C4-2B (cell line): ENCODE data around the gene FAM20A.

Experiments
- ZFX ChIP-seq: fragments of 450-650 bp; IDR thresholded peaks from 2 replicates; pipeline ENCODE4 v1.6.1; 2017
- TF ChIP-seq, protein P1 (sequence below): fragments of 450-650 bp; conservative IDR thresholded peaks from 2 replicates; pipeline ENCODE4 v1.5.1; 2017; ENCODE audit warnings: mild to moderate bottlenecking

DNA sequence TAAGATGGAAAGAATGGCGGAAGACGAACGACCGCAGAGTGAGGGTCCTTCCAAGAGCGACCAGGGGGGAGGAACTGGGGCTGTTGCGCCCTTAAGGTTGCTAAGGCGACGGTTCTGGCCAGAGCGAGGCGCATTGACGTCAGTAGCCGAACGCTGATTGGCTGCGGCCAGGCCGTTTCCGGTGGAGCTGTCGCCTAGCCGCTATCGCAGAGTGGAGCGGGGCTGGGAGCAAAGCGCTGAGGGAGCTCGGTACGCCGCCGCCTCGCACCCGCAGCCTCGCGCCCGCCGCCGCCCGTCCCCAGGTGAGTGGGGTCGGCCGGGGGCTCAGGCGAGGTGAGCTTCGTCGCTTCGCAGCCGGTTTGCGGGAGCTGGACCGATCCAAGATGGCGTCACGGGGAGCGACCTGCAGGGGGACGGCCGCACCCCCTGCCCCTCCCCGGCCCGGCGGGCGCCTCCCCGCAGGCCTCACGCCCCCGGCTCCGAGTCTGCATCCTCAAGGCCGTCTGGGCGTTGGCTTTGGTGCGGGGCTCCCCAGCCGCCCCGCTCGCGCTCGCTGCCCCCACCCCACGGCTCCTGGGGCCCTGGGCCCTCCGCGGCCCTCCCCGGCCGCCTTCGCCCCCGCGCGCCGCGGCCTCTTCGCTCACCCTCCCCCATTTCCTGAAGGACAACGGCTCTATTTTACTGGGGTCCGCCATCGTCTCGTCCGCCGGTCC, 88.8 kb downstream of the FAM20A start, which contains the start of gene PRKAR1A:
- TF ChIP-seq, protein P1, sequence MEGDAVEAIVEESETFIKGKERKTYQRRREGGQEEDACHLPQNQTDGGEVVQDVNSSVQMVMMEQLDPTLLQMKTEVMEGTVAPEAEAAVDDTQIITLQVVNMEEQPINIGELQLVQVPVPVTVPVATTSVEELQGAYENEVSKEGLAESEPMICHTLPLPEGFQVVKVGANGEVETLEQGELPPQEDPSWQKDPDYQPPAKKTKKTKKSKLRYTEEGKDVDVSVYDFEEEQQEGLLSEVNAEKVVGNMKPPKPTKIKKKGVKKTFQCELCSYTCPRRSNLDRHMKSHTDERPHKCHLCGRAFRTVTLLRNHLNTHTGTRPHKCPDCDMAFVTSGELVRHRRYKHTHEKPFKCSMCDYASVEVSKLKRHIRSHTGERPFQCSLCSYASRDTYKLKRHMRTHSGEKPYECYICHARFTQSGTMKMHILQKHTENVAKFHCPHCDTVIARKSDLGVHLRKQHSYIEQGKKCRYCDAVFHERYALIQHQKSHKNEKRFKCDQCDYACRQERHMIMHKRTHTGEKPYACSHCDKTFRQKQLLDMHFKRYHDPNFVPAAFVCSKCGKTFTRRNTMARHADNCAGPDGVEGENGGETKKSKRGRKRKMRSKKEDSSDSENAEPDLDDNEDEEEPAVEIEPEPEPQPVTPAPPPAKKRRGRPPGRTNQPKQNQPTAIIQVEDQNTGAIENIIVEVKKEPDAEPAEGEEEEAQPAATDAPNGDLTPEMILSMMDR: no peak
- TF ChIP-seq ZFX: peak; percentile 83
